COLO829 (cell line): ENCODE results near the gene SH3BP2.
A peak's percentile ranks its signal among the peaks of the same experiment; 100 is the strongest.

Experiments used
- DNase-seq: peaks from one replicate; pipeline ENCODE4 v3.0.0; 2012; ENCODE audit warnings: low spot score

The SH3BP2 gene

DNA sequence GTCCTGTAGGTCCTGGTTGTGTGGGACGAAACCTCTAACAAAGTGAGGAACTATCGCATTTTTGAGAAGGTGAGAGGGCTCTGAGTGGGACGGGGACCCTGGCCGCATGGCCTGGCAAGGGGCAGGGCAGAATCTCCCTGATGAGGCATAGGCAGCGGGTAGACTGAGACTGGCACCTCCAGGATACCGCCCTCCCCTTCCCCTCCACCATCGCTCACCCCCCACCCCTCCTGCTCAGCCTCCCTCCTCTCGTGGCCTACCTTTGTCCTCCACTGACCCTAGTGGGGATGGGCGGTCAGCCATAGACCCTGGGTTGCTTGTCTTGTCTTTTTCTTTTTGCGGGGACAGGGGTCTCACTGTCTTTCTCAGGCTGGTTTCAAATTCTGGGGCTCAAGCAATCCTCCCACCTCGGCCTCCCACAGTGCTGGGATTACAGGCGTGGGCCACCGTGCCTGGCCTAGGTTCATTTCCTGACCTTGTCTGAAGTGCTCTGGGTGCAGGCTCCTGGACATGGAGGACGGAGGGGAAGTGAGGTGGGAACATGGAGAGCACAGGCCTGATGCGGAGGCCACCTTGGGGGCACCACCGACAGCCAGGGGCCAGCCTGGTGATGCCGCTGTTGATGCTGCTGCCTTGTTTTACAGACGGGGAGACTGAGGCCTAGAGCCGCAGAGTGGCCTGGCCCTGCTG lies 40.2 kb downstream of the SH3BP2 start:
- DNase-seq, result no peak

DNA sequence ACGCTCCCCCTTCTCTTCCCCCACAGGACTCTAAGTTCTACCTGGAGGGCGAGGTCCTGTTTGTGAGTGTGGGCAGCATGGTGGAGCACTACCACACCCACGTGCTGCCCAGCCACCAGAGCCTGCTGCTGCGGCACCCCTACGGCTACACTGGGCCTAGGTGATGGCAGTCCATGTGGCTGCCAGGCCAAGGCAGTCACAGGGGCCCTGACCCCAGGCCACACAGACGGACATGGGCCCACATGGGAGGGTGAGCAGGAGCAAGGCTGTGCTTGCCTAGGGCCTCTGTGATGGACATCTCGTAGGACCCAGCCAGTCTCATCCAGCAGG lies 40.8 kb downstream of the SH3BP2 start:
- DNase-seq, result no peak

GRCh38 chr4:2834001-2834921 lies 41.4 kb downstream of the SH3BP2 start:
- no peak for DNase-seq

DNA sequence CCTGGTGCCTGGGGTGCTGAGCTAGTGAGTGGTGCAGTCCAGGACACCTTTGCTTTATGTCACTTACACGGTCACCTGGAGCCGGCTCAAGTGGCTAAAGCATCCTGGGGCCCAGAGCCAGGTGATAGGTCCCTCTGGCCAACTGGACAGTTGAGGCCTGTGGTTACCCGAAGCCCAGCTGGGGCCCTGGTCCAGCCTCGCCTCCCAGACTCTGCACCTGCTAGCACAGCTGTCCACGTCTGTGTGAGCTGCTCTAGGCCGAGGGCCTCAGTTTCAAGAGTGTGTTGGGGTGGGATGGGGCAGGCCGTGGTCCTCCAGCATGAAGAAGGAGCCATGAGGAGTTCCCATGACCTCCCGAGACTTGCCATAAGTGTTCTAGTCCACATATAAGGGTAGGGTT lies 43.1 kb downstream of the SH3BP2 start:
- no peak for DNase-seq

- no peak for DNase-seq
Measured at GRCh38 chr4:2836391-2836859, 43.5 kb downstream of the SH3BP2 start.

GRCh38 chr4:2837110-2837903 lies 44.4 kb downstream of the SH3BP2 start:
- DNase-seq, result no peak

DNA sequence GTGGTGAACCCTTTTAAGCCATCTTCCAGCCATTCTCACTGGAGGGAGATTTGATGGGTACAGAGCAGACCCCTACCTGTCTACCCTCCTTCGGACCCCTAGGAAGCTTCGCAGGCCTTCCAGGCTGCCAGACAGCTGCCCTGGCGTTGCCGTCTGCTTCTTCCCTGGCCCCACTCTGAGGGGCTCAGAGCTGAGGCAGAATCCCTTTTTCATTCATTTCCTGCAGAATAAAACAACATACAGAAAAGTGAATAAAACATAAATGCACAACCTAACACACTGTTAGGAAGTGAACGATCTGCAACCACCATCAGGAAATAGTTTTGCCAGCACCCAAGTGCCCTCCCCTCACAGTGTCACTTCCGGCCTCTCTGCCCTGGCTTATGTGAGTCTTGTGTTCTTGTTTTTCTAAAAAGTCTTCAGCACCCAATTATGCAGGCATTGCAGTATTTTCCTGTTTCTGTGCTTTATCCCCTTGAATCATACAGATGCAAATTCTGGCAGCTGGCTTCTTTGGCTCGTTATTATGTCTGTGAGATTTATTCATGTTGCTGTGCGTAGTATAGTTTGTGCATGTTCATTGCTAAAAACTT lies 45.1 kb downstream of the SH3BP2 start:
- DNase-seq, result no peak

DNA sequence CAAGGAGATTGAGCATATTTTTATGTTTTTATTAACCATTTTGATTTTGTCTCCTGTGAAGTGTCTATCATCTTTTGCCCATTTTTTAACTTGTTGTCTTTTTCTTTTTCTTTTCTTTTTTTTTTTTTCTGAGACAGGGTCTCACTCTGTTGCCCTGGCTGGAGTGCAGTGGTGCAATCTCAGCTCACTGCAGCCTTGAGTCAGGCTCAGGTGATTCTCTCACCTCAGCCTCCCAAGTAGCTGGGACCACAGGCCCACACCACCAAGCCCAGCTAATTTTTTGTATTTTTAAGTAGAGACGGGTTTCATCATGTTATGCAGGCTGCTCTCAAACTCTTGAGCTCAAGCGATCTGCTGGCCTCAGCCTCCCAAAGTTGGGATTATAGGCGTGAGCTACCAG lies 46.2 kb downstream of the SH3BP2 start:
- no peak for DNase-seq

DNA sequence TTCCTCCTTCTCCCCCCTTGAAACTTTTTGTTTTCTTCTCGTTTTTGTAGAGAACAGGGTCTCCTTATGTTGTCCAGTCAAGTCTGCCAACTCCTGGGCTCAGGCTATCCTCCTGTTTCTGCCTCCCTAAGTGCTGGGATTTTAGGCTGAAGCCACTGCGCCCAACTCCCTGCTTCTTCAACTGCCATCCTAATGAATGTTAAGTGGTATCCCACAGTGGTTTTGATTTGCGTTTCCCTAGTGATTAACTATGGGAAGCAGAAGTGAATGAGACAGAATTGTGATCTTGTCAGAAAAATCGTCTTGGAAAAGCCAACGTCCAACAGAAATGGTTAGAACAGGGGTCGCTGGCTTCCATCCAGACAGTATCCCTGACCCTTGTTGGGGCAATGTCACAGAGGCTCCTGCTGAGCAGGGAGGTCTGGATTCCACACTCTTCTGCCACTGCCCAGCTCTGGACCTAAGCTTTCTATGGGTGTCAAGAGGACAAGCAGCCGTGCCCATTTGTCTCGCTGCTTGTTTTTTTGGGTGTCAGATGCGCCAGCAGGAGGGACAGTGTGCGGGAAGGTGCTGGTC lies 49.9 kb downstream of the SH3BP2 start:
- no peak for DNase-seq

DNA sequence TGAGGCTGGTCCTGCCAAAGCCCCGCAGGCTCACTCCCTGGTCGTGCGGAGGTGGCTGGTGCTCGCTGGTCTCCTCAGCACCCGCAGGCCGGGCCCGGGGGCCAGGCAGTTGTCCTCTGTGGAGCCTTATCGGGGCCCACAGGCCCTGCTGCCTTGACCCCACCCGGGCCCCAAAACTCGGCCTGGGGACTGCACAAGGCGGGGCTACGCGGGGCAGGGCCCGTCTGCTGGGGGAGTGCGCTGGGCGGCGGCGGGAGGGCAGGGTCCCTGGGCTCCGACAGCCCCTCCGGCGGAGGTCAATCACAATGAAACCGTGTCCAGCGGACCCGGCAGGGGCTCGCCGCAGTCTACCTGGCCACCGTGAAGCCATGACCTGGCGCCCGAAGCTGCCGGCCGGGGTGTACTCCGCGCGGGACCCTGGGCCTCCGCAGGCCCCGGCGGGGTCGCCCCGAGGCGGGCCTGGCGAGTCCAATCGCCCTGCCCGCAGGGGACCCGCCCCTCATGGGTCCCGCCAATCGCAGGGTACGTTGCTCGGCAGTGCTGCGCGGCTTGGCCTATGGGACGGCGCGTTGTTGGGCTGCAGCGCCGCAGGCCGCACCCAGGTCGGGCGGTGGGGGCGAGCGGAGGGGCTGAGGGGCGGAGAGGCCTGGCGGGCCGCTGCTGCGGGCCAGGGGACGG lies 50.5 kb downstream of the SH3BP2 start, which contains the start of gene ADD1:
TSS of gene ADD1 (plus strand) at position 582 of the 678 bp plus-strand sequence. CDS start 32,072 bp downstream, outside the sequence.
- DNase-seq, result peak; percentile 81

- DNase-seq, result no peak
Measured at GRCh38 chr4:2843941-2844584, 51.2 kb downstream of the SH3BP2 start.

DNA sequence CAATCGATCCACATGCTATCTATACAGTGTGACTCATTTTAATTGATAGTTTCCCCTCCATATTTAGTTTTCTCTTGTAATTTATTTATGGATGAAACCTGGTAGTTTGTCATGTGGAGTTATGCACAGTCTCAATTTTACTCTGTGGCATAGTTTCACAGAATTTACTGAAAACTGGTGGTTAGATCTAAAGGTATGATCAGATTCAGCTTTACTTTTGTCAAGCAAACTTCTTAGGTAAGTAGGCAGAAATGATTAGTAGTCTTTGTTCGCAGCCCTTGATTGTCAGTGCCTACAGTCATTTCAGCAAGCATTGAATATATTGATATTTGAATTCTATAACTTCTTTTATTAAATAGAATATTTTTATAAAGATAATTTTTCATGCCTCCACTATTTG lies 53.3 kb downstream of the SH3BP2 start:
- no peak for DNase-seq

DNA sequence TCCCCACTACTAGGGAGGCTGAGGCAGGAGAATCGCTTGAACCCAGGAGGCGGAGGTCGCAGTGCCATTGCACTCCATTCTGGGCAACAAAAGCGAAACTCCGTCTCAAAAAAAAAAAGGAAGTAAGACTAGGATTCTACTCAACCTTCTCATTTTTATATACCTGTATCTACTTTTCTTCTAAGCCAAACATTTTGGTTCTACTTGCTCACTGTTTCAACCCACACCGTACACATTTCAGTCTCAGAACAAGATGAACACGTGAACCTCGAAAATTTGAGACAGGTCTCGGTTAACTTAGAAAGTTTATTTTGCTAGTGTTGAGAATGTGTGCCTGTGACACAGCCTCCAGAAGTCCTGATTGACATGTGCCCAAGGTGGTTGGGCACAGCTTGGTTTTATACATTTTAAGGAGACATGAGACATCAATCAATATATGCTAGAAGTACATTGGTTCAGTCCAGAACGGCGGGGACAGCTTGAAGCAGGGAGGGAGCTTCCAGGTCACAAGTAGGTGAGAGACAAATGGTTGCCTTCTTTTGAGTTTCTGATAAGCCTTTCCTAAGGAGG lies 54.5 kb downstream of the SH3BP2 start:
- no peak for DNase-seq

GRCh38 chr4:2848449-2848848 lies 55.6 kb downstream of the SH3BP2 start:
- no peak for DNase-seq

DNA sequence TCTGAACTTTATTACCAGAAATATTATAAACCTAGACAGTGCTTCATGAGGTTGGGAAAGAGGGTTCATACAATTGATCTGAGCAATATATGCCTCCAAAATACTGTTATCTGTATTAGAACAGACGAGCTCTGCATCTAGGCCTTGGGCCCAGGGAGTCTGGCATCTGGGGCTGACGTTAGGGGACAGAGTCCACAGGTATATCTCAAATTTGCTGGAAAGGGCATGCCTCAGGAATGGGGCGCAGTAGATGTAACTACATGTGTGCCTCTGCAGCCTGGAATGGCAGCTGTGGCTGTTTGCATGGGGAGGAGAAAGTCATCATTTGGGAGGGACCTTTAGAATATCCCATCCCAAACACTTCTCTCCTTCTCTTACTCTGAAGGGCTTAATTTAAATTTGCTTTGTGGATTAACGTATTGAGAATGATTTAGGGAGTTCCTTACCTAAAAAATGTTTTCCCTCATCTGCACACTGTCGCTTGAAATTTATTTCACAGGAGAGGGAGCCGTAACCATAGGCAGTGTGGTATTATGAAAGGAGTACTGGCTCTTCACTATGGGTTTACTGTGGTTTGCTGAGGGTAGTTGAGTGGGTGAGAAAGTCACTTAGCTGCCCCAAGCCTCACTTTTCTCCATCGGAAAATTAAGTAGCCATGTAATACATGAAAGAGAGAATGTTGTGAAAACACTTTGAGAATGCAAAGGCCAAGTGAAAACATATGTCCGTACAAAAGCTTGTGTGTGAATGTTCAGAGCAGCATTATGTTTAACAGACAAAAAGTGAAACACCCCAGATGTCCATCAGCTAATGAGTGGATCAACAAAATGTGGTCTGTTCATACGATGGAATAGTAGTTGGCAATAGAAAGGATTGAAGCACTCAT lies 56.6 kb downstream of the SH3BP2 start:
- no peak for DNase-seq

DNA sequence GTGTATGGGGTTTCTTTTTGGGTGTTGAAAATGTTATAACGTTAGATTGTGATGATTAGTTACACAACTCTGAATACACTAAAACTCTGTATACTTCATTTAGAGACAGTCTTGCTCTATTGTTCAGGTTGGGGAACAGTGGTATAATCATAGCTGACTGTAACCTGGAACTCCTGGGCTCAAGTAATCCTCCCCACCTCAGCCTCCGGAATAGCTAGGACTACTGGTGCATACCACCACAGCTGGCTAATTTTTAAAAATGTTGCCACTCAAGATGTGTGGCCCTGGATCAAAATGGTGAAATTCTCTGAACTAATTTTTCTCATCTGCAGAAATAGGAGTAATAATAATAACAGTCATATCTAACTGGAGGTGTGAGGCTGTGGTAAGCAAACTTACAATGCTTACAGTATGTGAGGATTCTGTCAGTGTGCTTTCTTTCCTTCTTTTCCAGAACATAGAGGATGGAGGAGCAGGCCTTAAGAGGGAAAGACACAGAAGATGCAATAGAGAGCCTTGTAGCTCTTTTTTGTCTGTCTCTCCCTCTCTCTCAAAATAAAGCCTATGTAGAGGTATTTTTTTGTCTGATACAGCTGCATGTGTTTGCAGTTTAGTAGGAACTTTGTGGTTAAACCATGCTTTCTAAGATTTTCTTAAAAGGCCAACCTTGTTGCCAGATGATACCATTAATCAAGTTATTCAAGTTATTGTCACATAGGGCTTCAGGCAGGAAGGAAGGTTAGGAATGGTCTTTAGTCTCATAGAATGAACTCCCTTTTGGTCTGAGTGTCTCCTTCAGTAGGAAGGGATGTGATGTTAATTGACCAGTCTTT lies 58.3 kb downstream of the SH3BP2 start:
- DNase-seq, result no peak

DNA sequence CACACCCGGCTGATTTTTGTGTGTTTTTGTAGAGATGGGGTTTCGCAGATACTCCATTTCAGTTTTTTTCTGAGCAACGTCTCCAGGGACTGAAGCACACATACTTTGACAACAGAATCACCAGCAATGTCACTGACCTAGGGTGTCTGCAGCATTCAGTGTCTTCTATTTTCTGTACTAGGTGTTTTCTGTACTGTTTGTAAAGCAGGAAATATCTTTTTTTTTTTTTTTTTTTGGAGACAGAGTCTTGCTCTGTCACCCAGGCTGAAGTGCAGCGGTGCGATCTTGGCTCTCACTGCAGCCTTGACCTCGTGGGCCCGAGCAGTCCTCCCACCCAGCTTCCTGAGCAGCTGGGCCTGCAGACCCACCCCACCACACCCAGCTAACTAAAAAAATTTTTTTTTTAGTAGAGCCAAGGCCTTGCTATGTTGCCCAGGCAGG lies 59.6 kb downstream of the SH3BP2 start:
- no peak for DNase-seq

DNA sequence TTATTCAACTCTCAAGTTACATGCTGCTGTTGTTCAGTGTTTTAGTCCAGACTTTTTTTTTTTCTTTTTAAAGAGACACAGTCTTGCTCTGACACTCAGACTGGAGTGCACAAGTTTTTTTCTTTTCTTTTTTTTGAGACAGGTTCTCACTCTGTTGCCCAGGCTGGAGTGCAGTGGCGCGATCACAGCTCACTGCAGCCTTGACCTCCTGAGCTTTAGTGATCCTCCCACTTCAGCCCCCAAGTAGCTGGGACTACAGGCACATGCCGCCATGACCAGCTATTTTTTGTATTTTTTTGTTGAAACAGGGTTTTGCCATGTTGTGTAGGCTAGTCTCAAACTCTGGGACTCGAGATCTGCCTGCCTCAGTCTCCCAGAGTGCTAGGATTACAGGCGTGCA lies 62.7 kb downstream of the SH3BP2 start:
- no peak for DNase-seq
